ENCODE results near the gene ADISSP. TPM values are rescaled to one million over a fixed set of nuclear protein-coding genes. Genes with fewer than 3 reads are reported as not detected.

The ADISSP gene
- total and polyA plus RNA-seq, 4 donors: 8.6 to 53.7 (median 35.1) TPM

GRCh38 chr20:3800878-3801260, 33.3 kb upstream of the ADISSP start:
- H3K4me1 ChIP-seq (ENCODE audit: control insufficient read depth in 5 of 5, insufficient read depth in 5 of 5, low read length in 5 of 5): peaks cover 0 to 48% (median 14%) of the 10 kb centered on the region in 5 donors
- no peak overlapping the region for H3K9ac ChIP-seq (ENCODE audit: insufficient read depth in 1 of 2, low read length in 2 of 2)
- H3K27me3 ChIP-seq (ENCODE audit: control insufficient read depth in 3 of 3, insufficient read depth in 3 of 3, low read length in 2 of 3): no peaks in the 10 kb centered on the region
- peaks cover 0 to 59% (median 31%) of the 10 kb centered on the region in 4 donors for H3K36me3 ChIP-seq (ENCODE audit: control insufficient read depth in 4 of 4, insufficient read depth in 4 of 4, low read length in 4 of 4)
- no peaks in the 10 kb centered on the region for H3K9me3 ChIP-seq (ENCODE audit: control insufficient read depth in 4 of 4, insufficient read depth in 3 of 4, low read length in 3 of 4)
- no peak overlapping the region for H3K4me3 ChIP-seq
- ATAC-seq (ENCODE audit: insufficient read depth, low FRiP score): no peak
- H3K27ac ChIP-seq (ENCODE audit: low read depth in 1 of 2, low read length in 1 of 2): peak overlapping the region in 1 of 2 donors; percentile 69
- TF ChIP-seq CTCF (IDR thresholded peaks at IDR 0.05; ENCODE audit: control extremely low read depth, extremely low read depth): no peak
- no peak for DNase-seq
- WGBS, 2 donors: 92 to 94% methylated on average over 7 to 8 of the region's 8 CpGs

- TF ChIP-seq CTCF (IDR thresholded peaks at IDR 0.05; ENCODE audit: control extremely low read depth, extremely low read depth): no peak
- WGBS, 2 donors: 89 to 91% methylated on average over 17 to 18 of the region's 18 CpGs
- Histone ChIP-seq H3K27me3 (ENCODE audit: control insufficient read depth in 3 of 3, insufficient read depth in 3 of 3, low read length in 2 of 3) (no peaks in the 10 kb centered on the region), H3K4me3 (no peak overlapping the region), H3K4me1 (ENCODE audit: control insufficient read depth in 5 of 5, insufficient read depth in 5 of 5, low read length in 5 of 5) (peaks cover 0 to 48% (median 14%) of the 10 kb centered on the region in 5 donors), H3K9ac (ENCODE audit: insufficient read depth in 1 of 2, low read length in 2 of 2) (no peak overlapping the region), H3K36me3 (ENCODE audit: control insufficient read depth in 4 of 4, insufficient read depth in 4 of 4, low read length in 4 of 4) (peaks cover 0 to 58% (median 29%) of the 10 kb centered on the region in 4 donors), H3K9me3 (ENCODE audit: control insufficient read depth in 4 of 4, insufficient read depth in 3 of 4, low read length in 3 of 4) (no peaks in the 10 kb centered on the region), H3K27ac (ENCODE audit: low read depth in 1 of 2, low read length in 1 of 2) (peak overlapping the region in 1 of 2 donors; percentile 69)
- ATAC-seq (ENCODE audit: insufficient read depth, low FRiP score) (no peak), DNase-seq (no peak)
Measured at GRCh38 chr20:3800256-3800877, 32.8 kb upstream of the ADISSP start.

- no peak for ATAC-seq (ENCODE audit: insufficient read depth, low FRiP score)
- Histone ChIP-seq H3K36me3 (ENCODE audit: control insufficient read depth in 4 of 4, insufficient read depth in 4 of 4, low read length in 4 of 4) (peaks cover 0 to 48% (median 19%) of the 10 kb centered on the region in 4 donors), H3K9me3 (ENCODE audit: control insufficient read depth in 4 of 4, insufficient read depth in 3 of 4, low read length in 3 of 4) (no peaks in the 10 kb centered on the region), H3K27ac (ENCODE audit: low read depth in 1 of 2, low read length in 1 of 2) (peak overlapping the region in 1 of 2 donors; percentile 73), H3K4me1 (ENCODE audit: control insufficient read depth in 5 of 5, insufficient read depth in 5 of 5, low read length in 5 of 5) (peaks cover 0 to 40% (median 14%) of the 10 kb centered on the region in 5 donors), H3K4me3 (peak overlapping the region; percentile 25), H3K9ac (ENCODE audit: insufficient read depth in 1 of 2, low read length in 2 of 2) (no peak overlapping the region), H3K27me3 (ENCODE audit: control insufficient read depth in 3 of 3, insufficient read depth in 3 of 3, low read length in 2 of 3) (no peaks in the 10 kb centered on the region)
- 85 to 96% methylated on average over 3 of the region's 3 CpGs for WGBS, 2 donors
- DNase-seq: no peak
- no peak for TF ChIP-seq CTCF (IDR thresholded peaks at IDR 0.05; ENCODE audit: control extremely low read depth, extremely low read depth)
Measured at GRCh38 chr20:3798908-3799248, 31.3 kb upstream of the ADISSP start.

GRCh38 chr20:3798373-3798768, 30.8 kb upstream of the ADISSP start:
- DNase-seq: no peak

More at GRCh38 chr20:3798373-3798768, 30.8 kb upstream of the ADISSP start:
- peak overlapping the region in 1 of 2 donors; percentile 58 for H3K27ac ChIP-seq (ENCODE audit: low read depth in 1 of 2, low read length in 1 of 2)
- no peak for TF ChIP-seq CTCF (IDR thresholded peaks at IDR 0.05; ENCODE audit: control extremely low read depth, extremely low read depth)
- peaks cover 0 to 40% (median 14%) of the 10 kb centered on the region in 5 donors for H3K4me1 ChIP-seq (ENCODE audit: control insufficient read depth in 5 of 5, insufficient read depth in 5 of 5, low read length in 5 of 5)
- 67 to 89% methylated on average over 5 of the region's 5 CpGs for WGBS, 2 donors
- ATAC-seq (ENCODE audit: insufficient read depth, low FRiP score): no peak
- no peaks in the 10 kb centered on the region for H3K27me3 ChIP-seq (ENCODE audit: control insufficient read depth in 3 of 3, insufficient read depth in 3 of 3, low read length in 2 of 3)
- H3K4me3 ChIP-seq: peak overlapping the region; percentile 20
- H3K9me3 ChIP-seq (ENCODE audit: control insufficient read depth in 4 of 4, insufficient read depth in 3 of 4, low read length in 3 of 4): no peaks in the 10 kb centered on the region
- no peak overlapping the region for H3K9ac ChIP-seq (ENCODE audit: insufficient read depth in 1 of 2, low read length in 2 of 2)
- H3K36me3 ChIP-seq (ENCODE audit: control insufficient read depth in 4 of 4, insufficient read depth in 4 of 4, low read length in 4 of 4): peaks cover 0 to 44% (median 15%) of the 10 kb centered on the region in 4 donors
